ENCODE measurements around the gene CFAP97D2. TPM values are rescaled to one million over a fixed set of nuclear protein-coding genes. Genes with fewer than 3 reads are reported as not detected.
A peak's percentile ranks its signal among the peaks of the same experiment; 100 is the strongest.

CFAP97D2 gene
- total and polyA plus RNA-seq, 2 of the 13 experiments (the other 11 are each of a cell fraction or from before 2014, with no cell fraction given): not detected

GRCh38 chr13:114234645-114235421 is 55.8 kb downstream of the CFAP97D2 start, which contains the start of gene CDC16:
Gene CDC16, plus strand, starts transcription at chr13:114234897. Its CDS starts 188 bp downstream, at chr13:114235085.
- ChIA-PET CTCF (ENCODE audit: low intra/inter-chr PET ratio, low total read pairs) (no interaction called here), POLR2A (no interaction called here)
- Histone ChIP-seq H3K9ac (ENCODE audit: insufficient read depth, low read depth, low read length) (peak within 1 kb of the TSS; percentile 86), H3K4me1 (ENCODE audit: insufficient read depth, low read length) (0 out of 2 replicates have a peak, but pooled peaks cover 6% of the 10 kb centered on the region), H3K27me3 (ENCODE audit: control insufficient read depth in 1 of 2, insufficient read depth in 2 of 2, low read length in 2 of 2) (peaks cover 2 to 10% of the 10 kb centered on the region in 2 experiments; a peak in 4 of 5 replicates), H3K4me2 (ENCODE audit: low read depth, low read length) (peak within 1 kb of the TSS; percentile 98), H3K36me3 (replicated peaks in 1 of 2; ENCODE audit: control insufficient read depth in 1 of 2, insufficient read depth in 2 of 2, low read length in 2 of 2) (peaks cover 1 to 30% of the 10 kb centered on the region in 2 experiments; a peak in 4 of 5 replicates), H3K4me3 (replicated peaks in 1 of 3; ENCODE audit: insufficient read depth in 1 of 3, low read depth in 2 of 3, low read length in 3 of 3) (peak within 1 kb of the TSS; percentile 76 to 91 (median 90)), H2AFZ (ENCODE audit: low read length) (peak within 1 kb of the TSS; percentile 12), H4K20me1 (ENCODE audit: insufficient read depth, low read length) (no peaks in the 10 kb centered on the region), H3K27ac (ENCODE audit: extremely low read length, insufficient read depth, low read length) (peak within 1 kb of the TSS; percentile 80), H3K9me3 (ENCODE audit: low read length) (no peaks in the 10 kb centered on the region), H3K79me2 (ENCODE audit: insufficient read depth, low read length) (peaks cover 16% of the 10 kb centered on the region)
- intact Hi-C loops (cut with micrococcal nuclease; ENCODE audit: unreplicated experiment): no loop called here
- in situ Hi-C loops (cut with HindIII; ENCODE audit: extremely low pct_ligation_motif_present, low pct_unique_long_range_greater_than_20kb): no loop called here
- BruUV-seq (replicated peaks): no TSS peak
- WGBS (ENCODE audit: low lambda C conversion rate): under 1% methylated on average over 25 of the region's 76 CpGs
- DNase-seq (ENCODE audit: low spot score): peak; percentile 91
- peak; percentile 32 for FAIRE-seq
- ATAC-seq: peak; percentile 95
- TF ChIP-seq ZFP82 (CRISPR knock-in tag; IDR thresholded peaks at IDR 0.05; ENCODE audit: borderline replicate concordance) (0 out of 2 replicates have a peak, but pooled peaks have one; percentile 67), ARID4A (CRISPR knock-in tag; IDR thresholded peaks at IDR 0.05; ENCODE audit: borderline replicate concordance) (peak; percentile 84), AGO2 (optimal IDR thresholded peaks at IDR 0.05; ENCODE audit: low read depth, low read length) (peak; percentile 65), KAT7 (CRISPR knock-in tag; IDR thresholded peaks at IDR 0.05; ENCODE audit: borderline replicate concordance) (peak; percentile 61), E2F5 (CRISPR knock-in tag; conservative IDR thresholded peaks at IDR 0.05) (peak; percentile 68; the same call in 1 of the 2 replicates), ZNF816 (CRISPR knock-in tag; IDR thresholded peaks at IDR 0.05; ENCODE audit: borderline replicate concordance) (no peak; the same call in 1 of the 2 replicates), TEAD3 (CRISPR knock-in tag; optimal IDR thresholded peaks at IDR 0.05; ENCODE audit: borderline replicate concordance) (peak; percentile 62), ZMAT5 (CRISPR knock-in tag; IDR thresholded peaks at IDR 0.05; ENCODE audit: borderline replicate concordance, low read depth) (no peak), RBFOX2 (IDR thresholded peaks at IDR 0.05; ENCODE audit: low read depth, low read length) (peak; percentile 91), ZBTB33 (CRISPR knock-in tag; IDR thresholded peaks at IDR 0.05) (0 out of 2 replicates have a peak, but pooled peaks have one; percentile 54), NFRKB (IDR thresholded peaks at IDR 0.05) (no peak), PTBP1 (IDR thresholded peaks at IDR 0.05; ENCODE audit: low read depth, low read length, poor library complexity, severe bottlenecking) (peak; percentile 27), ZNF883 (CRISPR knock-in tag; IDR thresholded peaks at IDR 0.05; ENCODE audit: not compliant biosample characterization) (peak; percentile 87)

Data from HepG2 (cell line).